Tongue (tissue), 2 donors: ENCODE measurements around the gene FASTKD1. TPM values are rescaled to one million over a fixed set of nuclear protein-coding genes. Genes with fewer than 3 reads are reported as not detected.
"Not testable (repeated sequence)": the region's sequence is repeated elsewhere in the genome, so short reads cannot be mapped to it uniquely, and the experiment has no call there.

Experiments used
- DNase-seq: peaks from one replicate; pipeline ENCODE4 v3.0.0-alpha.2; 2015
- total RNA-seq: library from RNA; depleted of rRNA; stranded (reverse); fragments of >200 nt; gene quantifications from one replicate; pipeline ENCODE4 v1.2.3, GENCODE V29; 2014

The FASTKD1 gene
- total RNA-seq, 1 donor from 2014 or later = 38.6 TPM

DNA sequence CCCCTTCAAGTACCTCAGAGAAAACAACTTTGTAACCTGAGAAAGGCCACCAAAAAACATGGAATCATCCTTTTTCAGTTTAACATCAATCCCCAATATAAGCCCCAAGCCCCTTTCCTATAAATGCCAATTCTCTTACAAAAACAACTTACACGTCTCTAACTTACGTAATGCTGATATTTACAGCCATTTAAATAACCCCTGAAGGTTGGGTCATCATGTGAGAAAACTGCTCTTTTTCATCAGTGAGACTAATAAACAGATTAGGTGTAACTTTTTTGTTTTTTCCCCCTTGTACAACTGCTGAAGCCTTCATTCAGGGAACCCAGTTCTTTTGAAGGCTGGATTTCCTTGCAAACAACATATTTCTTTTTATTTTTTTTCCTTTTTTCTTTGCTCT is 3.7 kb downstream of the FASTKD1 start:
- DNase-seq = no peak

- DNase-seq = no peak
These were observed 8.0 kb downstream of the FASTKD1 start for GRCh38 chr2:169565686-169566085.

DNA sequence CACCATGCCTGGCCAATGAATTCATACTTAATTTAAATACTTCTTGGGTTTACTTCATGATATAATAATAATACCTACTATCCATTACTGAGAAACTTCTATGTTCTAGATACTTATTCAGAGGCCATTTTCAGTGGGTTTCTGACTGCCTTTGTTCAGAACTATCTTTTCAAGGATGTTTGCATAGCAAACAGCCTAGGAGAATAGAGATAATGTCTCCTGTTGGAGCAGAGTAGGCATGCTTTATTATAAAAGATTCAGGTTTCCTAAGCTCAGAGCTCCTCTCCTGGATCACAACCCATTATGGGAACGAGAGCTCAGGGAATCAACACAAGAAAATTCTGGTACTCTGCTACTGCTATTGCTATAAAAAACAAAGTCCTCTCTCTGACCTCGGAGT is 11.1 kb downstream of the FASTKD1 start:
- DNase-seq = no peak

GRCh38 chr2:169562084-169562483 is 11.6 kb downstream of the FASTKD1 start:
- not testable (repeated sequence) for DNase-seq

DNA sequence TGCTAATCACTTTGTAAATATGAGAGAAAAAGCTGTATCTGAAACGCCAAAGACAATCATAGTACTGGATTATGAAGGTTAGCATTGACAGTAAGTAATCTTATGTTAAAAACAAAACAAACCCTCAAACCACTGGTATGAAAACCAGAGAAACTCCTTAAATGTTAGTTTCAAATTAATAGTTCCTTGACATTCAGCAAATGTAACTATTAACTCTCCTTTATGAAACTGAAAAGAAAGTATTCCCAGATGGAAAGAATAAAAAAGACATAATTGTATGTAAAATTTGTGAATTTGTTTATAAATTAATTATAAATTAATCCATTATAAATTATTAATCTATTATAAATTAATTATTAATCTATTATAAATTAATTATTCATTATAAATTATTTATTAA is 12.3 kb downstream of the FASTKD1 start:
- DNase-seq = peak; percentile 24

- DNase-seq = no peak
These were observed 26.9 kb downstream of the FASTKD1 start for GRCh38 chr2:169546756-169547155.

GRCh38 chr2:169542433-169542832 is 31.2 kb downstream of the FASTKD1 start:
- DNase-seq = no peak

DNA sequence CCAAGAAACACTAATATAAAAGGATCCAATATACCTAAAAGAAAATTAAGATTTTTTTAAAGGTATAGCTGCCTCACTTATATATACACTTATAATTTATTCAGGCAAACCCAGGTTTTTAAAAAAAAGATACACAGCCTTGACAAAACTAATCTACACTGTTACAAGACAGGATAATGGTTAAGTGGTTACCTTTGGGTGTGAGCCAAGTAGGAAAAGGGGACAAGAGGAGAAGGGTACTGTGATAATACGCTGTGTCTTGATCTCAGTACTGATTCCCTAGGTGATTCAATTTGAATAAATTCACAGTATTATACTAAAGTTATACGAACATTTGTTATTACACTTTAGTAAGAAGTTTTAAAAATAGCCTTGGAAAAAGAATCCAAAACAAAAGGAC is 33.5 kb downstream of the FASTKD1 start:
- DNase-seq = no peak

GRCh38 chr2:169539460-169539859 is 34.2 kb downstream of the FASTKD1 start:
- not testable (repeated sequence) for DNase-seq

DNA sequence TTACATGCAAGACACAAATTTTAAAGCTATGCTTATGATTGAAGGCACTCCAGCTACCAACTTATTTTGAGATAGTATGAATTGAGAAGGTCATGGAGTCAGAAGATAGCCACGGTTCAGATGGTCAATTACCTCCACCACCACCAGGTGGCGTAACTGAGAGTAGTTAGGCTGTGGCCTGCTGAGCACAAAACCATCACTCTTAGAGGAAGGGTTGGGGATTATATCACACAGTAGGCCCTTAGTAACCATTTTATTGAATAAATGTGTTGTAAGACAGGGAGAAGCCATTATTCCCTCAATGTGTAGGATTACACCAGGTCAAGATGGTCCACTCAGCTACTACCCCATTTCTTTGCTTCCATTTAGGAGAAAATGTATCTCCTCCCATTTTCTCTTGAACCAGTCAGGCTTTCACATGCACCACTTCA is 45.4 kb downstream of the FASTKD1 start:
- peak; percentile 78 for DNase-seq

GRCh38 chr2:169526451-169526850 is 47.2 kb downstream of the FASTKD1 start:
- DNase-seq = no peak

DNA sequence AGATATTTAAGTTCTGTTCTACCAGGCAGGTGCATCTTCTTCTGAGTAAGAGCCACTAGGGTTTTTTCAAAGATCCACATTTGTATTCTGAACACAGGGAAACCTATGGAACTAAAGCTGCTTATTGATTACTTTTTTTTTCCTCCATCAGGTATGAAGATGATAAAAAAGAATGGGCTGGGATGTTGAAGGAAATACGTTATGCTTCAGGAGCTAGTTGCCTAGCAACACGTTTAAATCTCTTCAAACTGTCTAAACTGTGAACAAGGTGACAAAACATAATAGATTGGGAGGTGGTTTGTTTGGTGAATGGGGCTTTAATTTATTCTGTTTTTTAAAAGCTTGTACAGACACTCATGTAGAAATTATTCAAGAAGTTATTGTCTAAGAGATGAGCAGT is 48.2 kb downstream of the FASTKD1 start:
- no peak for DNase-seq

DNA sequence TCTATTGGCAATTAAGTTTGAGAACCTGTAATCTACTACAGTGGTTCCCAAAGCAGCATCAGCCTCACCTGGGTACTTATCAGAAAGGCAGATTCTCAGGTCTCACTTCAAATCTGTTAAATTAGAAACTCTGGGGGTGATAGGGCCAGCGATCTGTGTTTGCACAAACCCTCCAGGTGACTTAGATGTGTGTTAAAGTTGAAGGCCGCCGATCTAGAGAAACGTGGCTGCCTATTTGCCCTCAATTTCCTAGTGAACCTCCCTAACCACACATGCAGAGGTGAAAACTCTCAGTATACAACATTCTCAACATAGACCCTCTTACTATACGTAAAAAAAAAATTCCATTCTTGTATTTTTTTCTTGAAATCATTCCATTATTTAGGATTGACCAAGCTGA is 50.0 kb downstream of the FASTKD1 start:
- DNase-seq = no peak

DNA sequence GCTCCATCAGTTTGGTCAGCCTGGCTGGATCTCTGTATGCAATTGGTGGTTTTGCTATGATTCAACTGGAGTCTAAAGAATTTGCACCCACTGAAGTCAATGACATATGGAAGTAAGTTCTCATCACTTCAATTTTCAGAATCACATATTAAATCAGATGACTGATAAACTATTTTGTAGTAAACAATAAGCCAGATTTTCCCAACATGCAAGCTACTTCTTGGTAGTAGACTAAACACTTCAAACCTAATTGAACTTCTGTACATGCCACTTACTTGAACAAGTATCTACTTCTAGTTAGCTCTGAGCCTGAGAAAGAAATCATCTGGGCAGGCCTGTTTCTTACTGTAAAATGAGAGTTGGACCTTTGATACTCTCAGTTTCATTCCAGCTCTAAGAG is 52.8 kb downstream of the FASTKD1 start:
- no peak for DNase-seq

DNA sequence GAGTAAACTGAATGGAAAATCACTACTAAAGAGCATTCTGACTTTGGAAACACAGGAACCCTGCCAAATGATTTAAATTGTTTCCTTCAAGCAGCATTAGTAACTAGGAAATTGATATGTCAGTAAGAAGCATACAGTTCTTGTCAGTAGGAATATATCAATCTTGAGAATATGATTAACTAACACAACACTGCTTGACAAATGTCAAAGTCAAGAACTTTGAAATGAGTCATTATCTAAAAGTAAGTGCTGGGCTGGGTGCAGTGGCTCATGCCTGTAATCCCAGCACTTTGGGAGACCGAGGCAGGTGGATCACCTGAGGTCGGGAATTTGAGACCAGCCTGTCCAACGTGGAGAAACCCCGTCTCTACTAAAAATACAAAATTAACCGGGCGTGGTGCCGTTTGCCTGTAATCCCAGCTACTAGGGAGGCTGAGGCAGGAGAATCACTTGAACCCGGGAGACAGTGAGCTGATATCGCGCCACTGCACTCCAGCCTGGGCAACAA is 57.1 kb downstream of the FASTKD1 start:
- not testable (repeated sequence) for DNase-seq

- DNase-seq = not testable (repeated sequence)
These were observed 58.9 kb downstream of the FASTKD1 start for GRCh38 chr2:169514758-169515157.

DNA sequence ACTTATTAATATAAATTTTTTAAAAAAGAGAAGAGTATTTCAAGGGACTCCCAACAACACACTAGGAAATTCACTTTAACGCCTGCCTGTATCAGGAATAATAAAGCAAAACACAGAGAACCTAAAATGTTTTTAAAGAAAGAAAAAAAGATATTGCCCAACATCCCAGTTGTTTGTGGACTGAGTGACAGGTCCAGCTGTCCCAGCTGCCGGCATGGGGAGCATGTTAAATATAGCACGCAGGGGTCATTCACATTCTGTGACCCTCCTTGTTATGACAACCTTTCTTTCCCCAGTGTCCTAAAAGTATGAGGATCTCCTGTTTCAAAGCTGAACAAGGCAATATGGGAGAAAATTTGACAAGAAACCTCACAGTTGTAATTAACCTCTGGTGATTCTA is 59.7 kb downstream of the FASTKD1 start:
- peak; percentile 92 for DNase-seq

GRCh38 chr2:169513094-169513493 is 60.6 kb downstream of the FASTKD1 start:
- DNase-seq = no peak

DNA sequence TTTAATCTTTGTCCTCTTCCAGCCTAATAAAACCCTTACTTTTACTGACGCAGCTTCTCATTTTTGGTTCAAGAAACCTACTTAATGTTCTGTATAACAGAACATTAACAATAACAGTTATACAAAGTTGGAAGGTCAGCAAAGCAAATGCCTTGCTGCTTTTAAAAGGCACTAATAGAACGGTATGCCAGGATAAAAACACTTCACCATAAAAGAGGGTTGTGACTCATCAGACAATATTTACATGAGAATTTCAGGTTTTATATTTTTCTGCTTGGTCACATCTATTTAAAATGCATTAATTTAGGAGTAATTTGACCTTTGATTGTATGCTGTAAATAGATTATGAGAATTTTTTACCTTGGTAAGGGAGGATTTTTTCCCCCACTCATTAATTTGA is 61.1 kb downstream of the FASTKD1 start:
- DNase-seq = no peak

DNA sequence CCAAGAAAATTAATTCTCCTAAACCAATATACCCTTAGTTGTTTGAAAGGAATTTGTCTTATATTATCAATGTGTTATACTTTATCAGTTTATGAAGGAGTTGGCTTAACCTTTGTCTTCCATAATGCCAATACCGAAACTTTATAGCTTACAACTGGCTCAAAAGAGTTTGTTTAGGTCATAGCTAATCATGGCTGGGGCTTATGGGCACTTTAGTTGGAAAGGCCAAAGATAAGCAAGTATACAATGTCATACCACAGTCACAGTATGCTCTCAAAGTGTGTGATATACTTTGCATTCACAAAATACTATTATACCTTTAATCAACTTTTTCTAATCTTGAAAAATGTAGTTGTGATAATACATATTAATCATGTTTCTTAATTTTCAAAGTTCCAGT is 61.8 kb downstream of the FASTKD1 start:
- peak; percentile 62 for DNase-seq

- DNase-seq = no peak
These were observed 63.2 kb downstream of the FASTKD1 start for GRCh38 chr2:169510496-169510895.

GRCh38 chr2:169509955-169510354 is 63.7 kb downstream of the FASTKD1 start:
- no peak for DNase-seq

- peak; percentile 95 for DNase-seq
These were observed 64.3 kb downstream of the FASTKD1 start, which contains the start of gene KLHL41 for GRCh38 chr2:169509298-169509885. TSS of gene KLHL41 (plus strand) at chr2:169509702. CDS start at chr2:169509779, 77 bp downstream.

- peak; percentile 89 for DNase-seq
These were observed 66.0 kb downstream of the FASTKD1 start for GRCh38 chr2:169507698-169508097.

DNA sequence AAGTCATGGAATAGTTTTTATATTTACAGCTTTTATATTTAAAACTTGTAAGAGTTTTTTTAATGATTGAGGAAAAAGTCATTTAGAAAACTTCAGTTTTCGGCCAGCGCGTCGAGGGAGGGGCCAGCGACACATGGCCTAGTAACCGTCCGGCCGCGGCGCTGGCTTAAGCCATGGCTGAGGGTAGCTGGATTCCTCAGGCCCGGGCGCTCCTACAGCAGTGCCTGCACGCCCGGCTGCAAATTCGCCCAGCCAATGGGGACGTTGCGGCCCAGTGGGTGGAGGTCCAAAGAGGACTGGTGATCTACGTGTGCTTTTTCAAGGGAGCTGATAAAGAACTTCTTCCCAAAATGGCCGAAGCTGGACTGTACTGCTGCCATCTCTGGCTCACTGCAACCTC is 69.0 kb downstream of the FASTKD1 start:
- no peak for DNase-seq
